ENCODE data around the gene TMSB4X.
"Not testable (repeated sequence)": the region's sequence is repeated elsewhere in the genome, so short reads cannot be mapped to it uniquely, and the experiment has no call there.

- TF ChIP-seq, protein P1, sequence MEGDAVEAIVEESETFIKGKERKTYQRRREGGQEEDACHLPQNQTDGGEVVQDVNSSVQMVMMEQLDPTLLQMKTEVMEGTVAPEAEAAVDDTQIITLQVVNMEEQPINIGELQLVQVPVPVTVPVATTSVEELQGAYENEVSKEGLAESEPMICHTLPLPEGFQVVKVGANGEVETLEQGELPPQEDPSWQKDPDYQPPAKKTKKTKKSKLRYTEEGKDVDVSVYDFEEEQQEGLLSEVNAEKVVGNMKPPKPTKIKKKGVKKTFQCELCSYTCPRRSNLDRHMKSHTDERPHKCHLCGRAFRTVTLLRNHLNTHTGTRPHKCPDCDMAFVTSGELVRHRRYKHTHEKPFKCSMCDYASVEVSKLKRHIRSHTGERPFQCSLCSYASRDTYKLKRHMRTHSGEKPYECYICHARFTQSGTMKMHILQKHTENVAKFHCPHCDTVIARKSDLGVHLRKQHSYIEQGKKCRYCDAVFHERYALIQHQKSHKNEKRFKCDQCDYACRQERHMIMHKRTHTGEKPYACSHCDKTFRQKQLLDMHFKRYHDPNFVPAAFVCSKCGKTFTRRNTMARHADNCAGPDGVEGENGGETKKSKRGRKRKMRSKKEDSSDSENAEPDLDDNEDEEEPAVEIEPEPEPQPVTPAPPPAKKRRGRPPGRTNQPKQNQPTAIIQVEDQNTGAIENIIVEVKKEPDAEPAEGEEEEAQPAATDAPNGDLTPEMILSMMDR (IDR thresholded peaks at IDR 0.05; ENCODE audit: extremely low read depth in 1 of 2, insufficient read depth in 1 of 2, low read depth in 1 of 2, low read length in 2 of 2), result not testable (repeated sequence)
- TF ChIP-seq MAX (IDR thresholded peaks at IDR 0.05; ENCODE audit: insufficient read depth, insufficient read length); EZH2 (IDR thresholded peaks at IDR 0.05; ENCODE audit: borderline replicate concordance, low read depth, low read length, severe bottlenecking); POLR2AphosphoS5 (IDR thresholded peaks at IDR 0.05; ENCODE audit: insufficient read depth, low read depth, low read length); POLR2A (IDR thresholded peaks at IDR 0.05; ENCODE audit: low read depth, low read length); JUN (IDR thresholded peaks at IDR 0.05; ENCODE audit: borderline replicate concordance, insufficient read depth, insufficient read length, low read depth); GATA2 (IDR thresholded peaks at IDR 0.05; ENCODE audit: insufficient read depth, insufficient read length, low read depth, low read length); MYC (IDR thresholded peaks at IDR 0.05; ENCODE audit: low read depth, low read length): not testable (repeated sequence)
These were observed 5.1 kb downstream of the TMSB4X start for GRCh38 chrX:12980039-12980438.

All from endothelial cell of umbilical vein (primary cell).